H1 (cell line): ENCODE data around the gene MORC1. TPM values are rescaled to one million over a fixed set of nuclear protein-coding genes. Genes with fewer than 3 reads are reported as not detected.
A peak's percentile ranks its signal among the peaks of the same experiment; 100 is the strongest.

Experiments
- CTCF ChIA-PET: fragments of 300-600 bp; sonication (Branson Sonifier 250); formaldehyde crosslinking; loops from one replicate; lab custom pipeline; 2021; ENCODE audit not compliant: partially characterized antibody; lab: Charles Lee
- POLR2A ChIA-PET: fragments of 300-600 bp; sonication (Branson Sonifier 250); formaldehyde crosslinking; loops from one replicate; lab custom pipeline; 2021; ENCODE audit warnings: inconsistent platforms; ENCODE audit not compliant: partially characterized antibody; lab: Charles Lee
- DNase-seq, 2 experiments: peaks; one replicate each; pipeline versions ENCODE4 v3.0.0 to v3.0.0-alpha.2; 2010 to 2022; ENCODE audit warnings: low spot score in 2 of 2, low read depth in 1 of 2, mixed read lengths in 1 of 2
- FAIRE-seq: peaks from 2 replicates; lab custom pipeline; 2011; peaks lifted over from hg19 to GRCh38; lab: Jason Lieb, UNC
- H2AFZ ChIP-seq: 2 replicates; pipeline ENCODE4 v1.8.1; 2012; ENCODE audit warnings: low read length, inconsistent platforms
- H2AK5ac ChIP-seq: 2 replicates; pipeline ENCODE4 v1.6.1; 2013; ENCODE audit warnings: low read depth, low read length
- H2BK120ac ChIP-seq: replicated peaks from 2 replicates; pipeline ENCODE3; 2013; ENCODE audit warnings: low read depth, low read length, inconsistent platforms
- H2BK12ac ChIP-seq: 2 replicates; pipeline ENCODE4 v1.6.1; 2013; ENCODE audit warnings: low read depth, low read length
- H2BK15ac ChIP-seq: 2 replicates; pipeline ENCODE4 v1.6.1; 2013; ENCODE audit warnings: low read length
- H2BK20ac ChIP-seq: 2 replicates; pipeline ENCODE4 v1.6.1; 2013; ENCODE audit warnings: low read length
- H2BK5ac ChIP-seq: 2 replicates; pipeline ENCODE4 v1.6.1; 2013; ENCODE audit warnings: low read depth, low read length
- H3K14ac ChIP-seq: 2 replicates; pipeline ENCODE4 v1.6.1; 2013; ENCODE audit warnings: inconsistent platforms; ENCODE audit not compliant: insufficient read length
- H3K18ac ChIP-seq: 2 replicates; pipeline ENCODE4 v1.6.1; 2013; ENCODE audit warnings: low read length; ENCODE audit errors: extremely low read depth
- H3K23ac ChIP-seq: 2 replicates; pipeline ENCODE4 v1.6.1; 2013; ENCODE audit warnings: inconsistent platforms; ENCODE audit not compliant: insufficient read length
- H3K23me2 ChIP-seq: 2 replicates; pipeline ENCODE4 v1.6.1; 2013; ENCODE audit warnings: low read depth, low read length
- H3K27ac ChIP-seq: 2 replicates; pipeline ENCODE4 v1.6.1; 2011; ENCODE audit warnings: low read depth, low read length, inconsistent platforms
- H3K27me3 ChIP-seq, 4 experiments: replicated peaks in 1 of 4; 1 replicate in 1 of 4; 2 replicates in 3 of 4; pipeline versions ENCODE4 v1.6.1 to v1.8.1; 2011 to 2013; ENCODE audit warnings: low read length in 3 of 4, mild to moderate bottlenecking in 3 of 4, inconsistent platforms in 2 of 4, mixed read lengths in 2 of 4, moderate library complexity in 1 of 4; ENCODE audit not compliant: control insufficient read depth in 3 of 4, insufficient read depth in 3 of 4; ENCODE audit errors: extremely low read depth in 1 of 4
- H3K36me3 ChIP-seq, 4 experiments: 2 replicates each; pipeline versions ENCODE4 v1.6.1 to v1.8.1; 2011 to 2013; ENCODE audit warnings: mild to moderate bottlenecking in 4 of 4, low read length in 3 of 4, moderate library complexity in 2 of 4, control low read depth in 1 of 4, inconsistent platforms in 1 of 4; ENCODE audit not compliant: insufficient read depth in 4 of 4, control insufficient read depth in 2 of 4
- H3K4ac ChIP-seq: replicated peaks from 2 replicates; pipeline ENCODE3; 2013; ENCODE audit warnings: low read length, low read depth, mixed read lengths, inconsistent platforms; ENCODE audit not compliant: insufficient read length
- H3K4me1 ChIP-seq, 4 experiments: replicated peaks in 1 of 4; 1 replicate in 1 of 4; 2 replicates in 3 of 4; pipeline versions ENCODE4 v1.6.1 to v1.8.1; 2011 to 2013; ENCODE audit warnings: low read length in 3 of 4, inconsistent platforms in 2 of 4, mixed read lengths in 1 of 4; ENCODE audit not compliant: insufficient read depth in 4 of 4, control insufficient read depth in 3 of 4
- H3K4me2 ChIP-seq, 2 experiments: 2 replicates each; pipeline versions ENCODE4 v1.6.1 to v1.8.1; 2011 to 2013; ENCODE audit warnings: low read depth in 2 of 2, low read length in 2 of 2, control low read depth in 1 of 2, inconsistent platforms in 1 of 2, mild to moderate bottlenecking in 1 of 2; ENCODE audit not compliant: insufficient read depth in 1 of 2
- H3K4me3 ChIP-seq, 4 experiments: fragments of 200-600, 300-600 bp in 1 of 4; sonication (generic), shearing (Covaris generic), sonication (Bioruptor Twin) in 1 of 4; 2 replicates each; pipeline versions ENCODE4 v1.5.1 to v1.8.1; 2011 to 2016; ENCODE audit warnings: low read length in 4 of 4, low read depth in 3 of 4, control low read depth in 2 of 4, inconsistent platforms in 2 of 4, mild to moderate bottlenecking in 2 of 4, mixed read lengths in 1 of 4, moderate library complexity in 1 of 4; ENCODE audit not compliant: insufficient read depth in 2 of 4; ENCODE audit errors: extremely low read depth in 1 of 4
- H3K56ac ChIP-seq: replicated peaks from 2 replicates; pipeline ENCODE3; 2013; ENCODE audit warnings: low read depth, mild to moderate bottlenecking, mixed read lengths, low read length, inconsistent platforms; ENCODE audit not compliant: insufficient read length
- H3K79me1 ChIP-seq: 2 replicates; pipeline ENCODE4 v1.6.1; 2013; ENCODE audit warnings: low read depth, low read length, control low read depth
- H3K79me2 ChIP-seq, 2 experiments: 2 replicates each; pipeline versions ENCODE4 v1.6.1 to v1.8.1; 2012 to 2013; ENCODE audit warnings: low read length in 2 of 2, mild to moderate bottlenecking in 2 of 2, inconsistent platforms in 1 of 2; ENCODE audit not compliant: insufficient read depth in 2 of 2, control insufficient read depth in 1 of 2
- H3K9ac ChIP-seq, 4 experiments: replicated peaks in 1 of 4; 1 replicate in 1 of 4; 2 replicates in 3 of 4; pipeline versions ENCODE4 v1.6.1 to v1.8.1; 2011 to 2013; ENCODE audit warnings: low read depth in 3 of 4, low read length in 3 of 4, control low read depth in 2 of 4, mild to moderate bottlenecking in 2 of 4, moderate library complexity in 2 of 4, inconsistent platforms in 1 of 4; ENCODE audit errors: extremely low read depth in 1 of 4
- H3K9me3 ChIP-seq, 2 experiments: 2 replicates each; pipeline versions ENCODE4 v1.6.1 to v1.8.1; 2012 to 2013; ENCODE audit warnings: mild to moderate bottlenecking in 2 of 2, moderate library complexity in 2 of 2, control low read depth in 1 of 2, inconsistent platforms in 1 of 2, low read depth in 1 of 2, low read length in 1 of 2, mixed read lengths in 1 of 2; ENCODE audit not compliant: insufficient read depth in 2 of 2
- H4K20me1 ChIP-seq, 2 experiments: replicated peaks in 1 of 2; 2 replicates each; pipeline versions ENCODE3 to v1.8.1; 2011 to 2013; ENCODE audit warnings: inconsistent platforms in 2 of 2, low read length in 2 of 2, mild to moderate bottlenecking in 1 of 2; ENCODE audit not compliant: insufficient read depth in 2 of 2, control insufficient read depth in 1 of 2
- H4K5ac ChIP-seq: 2 replicates; pipeline ENCODE4 v1.6.1; 2013; ENCODE audit warnings: low read length, low read depth, mixed read lengths, inconsistent platforms; ENCODE audit not compliant: insufficient read length
- H4K8ac ChIP-seq: 2 replicates; pipeline ENCODE4 v1.8.0; 2013; ENCODE audit warnings: mild to moderate bottlenecking, moderate library complexity, low read length, inconsistent platforms; ENCODE audit not compliant: insufficient read depth; ENCODE audit errors: extremely low read depth
- H4K91ac ChIP-seq: replicated peaks from 2 replicates; pipeline ENCODE3; 2013; ENCODE audit warnings: low read length, mixed read lengths, inconsistent platforms; ENCODE audit not compliant: insufficient read length
- FOSL1 ChIP-seq: IDR thresholded peaks from 2 replicates; pipeline ENCODE4 v1.6.1; 2011; ENCODE audit warnings: mild to moderate bottlenecking, low read depth, low read length, moderate library complexity; ENCODE audit not compliant: insufficient read depth
- GTF2F1 ChIP-seq: IDR thresholded peaks from 2 replicates; pipeline ENCODE4 v1.6.1; 2012; ENCODE audit warnings: low read depth, low read length, improper control_type of control experiment, borderline replicate concordance
- JUND ChIP-seq: IDR thresholded peaks from 2 replicates; pipeline ENCODE4 v1.6.1; 2011; ENCODE audit warnings: mild to moderate bottlenecking, improper control_type of control experiment, low read length
- RBBP5 ChIP-seq: IDR thresholded peaks from 2 replicates; pipeline ENCODE4 v1.7.1; 2012; ENCODE audit warnings: low read depth, mild to moderate bottlenecking, inconsistent platforms, low read length, moderate library complexity, borderline replicate concordance
- RFX5 ChIP-seq: IDR thresholded peaks from 2 replicates; pipeline ENCODE4 v1.6.1; 2011; ENCODE audit warnings: low read depth, low read length, improper control_type of control experiment, borderline replicate concordance
- ZNF274 ChIP-seq: IDR thresholded peaks from 2 replicates; pipeline ENCODE4 v1.7.0; 2012; ENCODE audit warnings: low read length, borderline replicate concordance; ENCODE audit errors: extremely low read depth
- WGBS, 2 experiments: shearing (Covaris generic) in 1 of 2; methylation state at CpG; one replicate each; pipeline versions ENCODE4 v1.1.6 to v1.1.7; 2013 to 2015; ENCODE audit warnings: low lambda C conversion rate in 2 of 2, mixed read lengths in 2 of 2, inconsistent platforms in 1 of 2, low coverage in 1 of 2, missing lambda C conversion rate in 1 of 2; ENCODE audit not compliant: insufficient replicate concordance in 2 of 2, insufficient coverage in 1 of 2, insufficient read length in 1 of 2; ENCODE audit errors: extremely low coverage in 1 of 2, missing lambda C conversion rate in 1 of 2; 5-methylcytosine and 5-hydroxymethylcytosine counted together
- polyA plus RNA-seq, 7 experiments: library from polyadenylated mRNA; depleted of rRNA in 3 of 7; stranded (reverse) in 5 of 7; unstranded in 2 of 7; fragments of >200 nt in 5 of 7; fragments of 200-250 nt in 2 of 7; gene quantifications; 1 replicate in 5 of 7; 2 replicates in 1 of 7; 4 replicates in 1 of 7; pipeline versions ENCODE4 v1.2.1 to v1.2.3, GENCODE V29; 2011 to 2013; ENCODE audit warnings: missing spikeins in 2 of 7, mixed read lengths in 2 of 7
- total RNA-seq: library from RNA; stranded (reverse); fragmentation: NEBNext Ultra II Directional; extraction: Animal tissue kit (Norgen Biotek cat#: 25700); gene quantifications from 2 replicates; pipeline ENCODE4 v1.2.1, GENCODE V29; 2021

Gene MORC1
- total and polyA plus RNA-seq, 2 of the 8 experiments (the other 6 are each of a cell fraction or from before 2014, with no cell fraction given), result not detected

DNA sequence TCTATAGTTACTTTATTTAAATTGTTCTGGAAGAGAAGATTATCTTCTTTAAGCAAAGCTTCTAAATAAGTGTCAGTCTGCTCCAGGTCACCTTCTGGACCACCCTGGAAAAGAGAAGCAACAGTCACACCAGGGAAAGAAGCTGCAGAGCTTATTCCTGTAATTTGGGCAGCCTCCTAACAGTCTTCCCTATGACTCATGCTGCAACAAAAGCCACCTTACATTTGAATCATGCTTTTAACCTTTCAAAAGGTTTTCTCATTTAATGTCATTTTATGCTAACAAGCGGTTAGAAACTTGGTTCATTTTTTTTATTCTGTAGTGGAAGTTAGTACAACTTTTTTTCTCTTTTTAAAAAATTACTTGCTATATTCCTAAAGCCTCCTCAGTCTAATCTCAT lies 158.9 kb downstream of the MORC1 start:
- H3K23me2 ChIP-seq, result no peaks in the 10 kb centered on the region
- no peak overlapping the region for H4K8ac ChIP-seq
- no peak overlapping the region for H2BK15ac ChIP-seq
- H3K36me3 ChIP-seq, result no peaks in the 10 kb centered on the region
- no peak overlapping the region for H4K91ac ChIP-seq
- no peak overlapping the region for H4K5ac ChIP-seq
- no peak overlapping the region for H3K23ac ChIP-seq
- no peaks in the 10 kb centered on the region for H3K27me3 ChIP-seq
- H3K4me1 ChIP-seq, result no peaks in the 10 kb centered on the region
- no peak overlapping the region for H2AK5ac ChIP-seq
- H3K9me3 ChIP-seq, result no peaks in the 10 kb centered on the region
- DNase-seq, result no peak
- no peak overlapping the region for H3K4me2 ChIP-seq
- H3K79me2 ChIP-seq, result no peaks in the 10 kb centered on the region
- CTCF ChIA-PET, result interaction anchor here (1.3 to 2.3 kb wide), 2 partner anchors 44 to 123 kb away, joined by 4 to 10 read pairs; no protein-coding TSS in a partner anchor
- H3K56ac ChIP-seq, result no peak overlapping the region
- no peak overlapping the region for H3K27ac ChIP-seq
- H3K9ac ChIP-seq, result no peak overlapping the region
- no peak overlapping the region for H3K14ac ChIP-seq
- POLR2A ChIA-PET, result no interaction called here
- no peak for FAIRE-seq
- no peak overlapping the region for H3K4me3 ChIP-seq
- no peak overlapping the region for H3K18ac ChIP-seq
- no peaks in the 10 kb centered on the region for H3K79me1 ChIP-seq
- 30% methylated on average over 1 of the region's 1 CpG; no CpG with 5 or more reads in 1 of the 2 experiments for WGBS, 2 experiments
- no peak overlapping the region for H3K4ac ChIP-seq
- H2BK5ac ChIP-seq, result no peak overlapping the region
- H2BK120ac ChIP-seq, result no peak overlapping the region
- TF ChIP-seq ZNF274 (no peak), JUND (peak; percentile 52; the same call in 1 of the 2 replicates), GTF2F1 (no peak), FOSL1 (no peak), RFX5 (no peak), RBBP5 (no peak)
- no peak overlapping the region for H2AFZ ChIP-seq
- no peak overlapping the region for H2BK12ac ChIP-seq
- no peaks in the 10 kb centered on the region for H4K20me1 ChIP-seq
- H2BK20ac ChIP-seq, result no peak overlapping the region
